Measurements from ENCODE around the gene SLC22A3.

- TF ChIP-seq POLR2A (IDR thresholded peaks at IDR 0.05; ENCODE audit: low read length) (no peak), GATA1 (IDR thresholded peaks at IDR 0.05; ENCODE audit: low read depth, low read length) (no peak)
These were observed 102.7 kb downstream of the SLC22A3 start for GRCh38 chr6:160450849-160451248.

Measured in erythroblast (primary cell).